ENCODE data around the gene GRAMD1A.

The GRAMD1A gene

DNA sequence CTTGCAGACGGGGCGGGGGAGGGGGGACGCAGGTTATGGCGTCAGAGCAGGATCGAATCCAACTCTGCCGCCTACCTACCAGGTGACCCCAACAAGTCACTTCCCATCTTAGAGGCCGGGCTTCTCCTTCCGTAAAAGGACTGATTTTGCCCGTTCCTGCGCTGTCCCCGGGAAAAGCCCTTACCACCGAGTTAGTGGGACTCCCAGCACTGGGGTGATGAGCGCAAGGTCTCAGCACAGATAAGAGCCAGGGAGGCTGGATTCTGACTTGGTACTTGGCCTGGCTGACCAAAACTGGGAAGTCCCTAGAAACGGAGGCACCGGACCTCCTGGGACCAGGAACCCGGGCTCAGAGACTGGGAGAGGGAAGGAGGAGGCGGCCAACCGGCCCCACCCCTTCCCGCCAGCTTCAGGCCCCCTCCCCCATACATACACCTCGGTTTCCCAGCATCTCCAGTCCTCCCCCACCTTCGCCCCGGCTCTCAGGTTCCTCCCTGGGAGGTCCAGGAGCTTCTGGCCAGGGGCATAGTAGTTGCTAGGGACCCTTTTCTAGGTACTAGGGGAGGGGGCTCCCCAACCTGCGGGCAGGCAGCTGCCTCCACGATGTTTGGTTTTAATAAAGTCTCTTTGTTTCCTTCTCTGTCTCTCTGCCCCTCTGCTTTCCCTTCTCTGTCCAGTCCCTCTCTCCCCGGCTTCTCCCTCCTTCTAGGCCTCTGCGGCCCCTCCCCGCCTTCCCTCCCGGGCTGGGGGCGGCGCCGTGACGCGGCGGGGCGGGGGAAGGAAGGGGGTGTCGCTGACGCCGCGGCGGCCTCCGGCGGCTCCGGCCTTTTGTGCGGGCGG is at the start of gene GRAMD1A:
Gene GRAMD1A (plus strand): TSS at position 826 of the 840 bp plus-strand sequence. CDS start 156 bp downstream, outside the sequence.
- peak; percentile 83 for DNase-seq (ENCODE audit: low read depth)
- peak within 1 kb of the TSS; percentile 83 for H3K4me3 ChIP-seq (ENCODE audit: low read depth, low read length)
- TF ChIP-seq, protein P1, sequence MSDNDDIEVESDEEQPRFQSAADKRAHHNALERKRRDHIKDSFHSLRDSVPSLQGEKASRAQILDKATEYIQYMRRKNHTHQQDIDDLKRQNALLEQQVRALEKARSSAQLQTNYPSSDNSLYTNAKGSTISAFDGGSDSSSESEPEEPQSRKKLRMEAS (IDR thresholded peaks at IDR 0.05; ENCODE audit: low read depth, low read length): no peak
- TF ChIP-seq, protein P2, sequence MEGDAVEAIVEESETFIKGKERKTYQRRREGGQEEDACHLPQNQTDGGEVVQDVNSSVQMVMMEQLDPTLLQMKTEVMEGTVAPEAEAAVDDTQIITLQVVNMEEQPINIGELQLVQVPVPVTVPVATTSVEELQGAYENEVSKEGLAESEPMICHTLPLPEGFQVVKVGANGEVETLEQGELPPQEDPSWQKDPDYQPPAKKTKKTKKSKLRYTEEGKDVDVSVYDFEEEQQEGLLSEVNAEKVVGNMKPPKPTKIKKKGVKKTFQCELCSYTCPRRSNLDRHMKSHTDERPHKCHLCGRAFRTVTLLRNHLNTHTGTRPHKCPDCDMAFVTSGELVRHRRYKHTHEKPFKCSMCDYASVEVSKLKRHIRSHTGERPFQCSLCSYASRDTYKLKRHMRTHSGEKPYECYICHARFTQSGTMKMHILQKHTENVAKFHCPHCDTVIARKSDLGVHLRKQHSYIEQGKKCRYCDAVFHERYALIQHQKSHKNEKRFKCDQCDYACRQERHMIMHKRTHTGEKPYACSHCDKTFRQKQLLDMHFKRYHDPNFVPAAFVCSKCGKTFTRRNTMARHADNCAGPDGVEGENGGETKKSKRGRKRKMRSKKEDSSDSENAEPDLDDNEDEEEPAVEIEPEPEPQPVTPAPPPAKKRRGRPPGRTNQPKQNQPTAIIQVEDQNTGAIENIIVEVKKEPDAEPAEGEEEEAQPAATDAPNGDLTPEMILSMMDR (IDR thresholded peaks at IDR 0.05; ENCODE audit: low read depth, low read length): no peak
- TF ChIP-seq MYC (IDR thresholded peaks at IDR 0.05; ENCODE audit: low read depth, low read length) (no peak), POLR2A (IDR thresholded peaks at IDR 0.05; ENCODE audit: extremely low read depth, insufficient read length) (no peak)

DNA sequence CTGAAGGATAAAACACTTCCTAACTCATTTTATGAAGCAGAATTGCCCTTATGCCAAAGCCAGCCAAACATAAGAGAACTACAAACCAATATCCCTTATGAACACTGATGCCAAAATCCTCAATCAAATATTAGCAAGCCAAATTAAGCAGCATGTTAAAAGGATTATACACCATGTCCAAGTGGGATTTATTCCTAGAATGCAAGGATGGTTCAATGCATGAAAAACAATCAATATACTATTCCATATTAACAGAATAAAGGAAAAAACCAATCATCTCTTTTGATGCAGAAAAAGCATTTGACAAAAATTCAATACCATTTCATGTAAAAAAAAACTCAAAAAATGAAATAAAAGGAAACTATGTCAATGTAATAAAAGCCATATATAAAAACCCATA is 47.0 kb upstream of the GRAMD1A start:
- H3K4me3 ChIP-seq (ENCODE audit: low read depth, low read length): no peak overlapping the region
- TF ChIP-seq, protein P1 (IDR thresholded peaks at IDR 0.05; ENCODE audit: low read depth, low read length): no peak
- TF ChIP-seq MYC (IDR thresholded peaks at IDR 0.05; ENCODE audit: low read depth, low read length) (no peak), POLR2A (IDR thresholded peaks at IDR 0.05; ENCODE audit: extremely low read depth, insufficient read length) (no peak)
- TF ChIP-seq, protein P2 (IDR thresholded peaks at IDR 0.05; ENCODE audit: low read depth, low read length): no peak
- DNase-seq (ENCODE audit: low read depth): no peak

- no peak overlapping the region for H3K4me3 ChIP-seq (ENCODE audit: low read depth, low read length)
- DNase-seq (ENCODE audit: low read depth): no peak
- TF ChIP-seq, protein P2 (IDR thresholded peaks at IDR 0.05; ENCODE audit: low read depth, low read length): no peak
- TF ChIP-seq, protein P1 (IDR thresholded peaks at IDR 0.05; ENCODE audit: low read depth, low read length): no peak
- no peak for TF ChIP-seq MYC (IDR thresholded peaks at IDR 0.05; ENCODE audit: low read depth, low read length)
Measured at GRCh38 chr19:34957830-34958751, 42.0 kb upstream of the GRAMD1A start.

GRCh38 chr19:34959021-34959420 is 41.1 kb upstream of the GRAMD1A start:
- TF ChIP-seq MYC (IDR thresholded peaks at IDR 0.05; ENCODE audit: low read depth, low read length): no peak
- TF ChIP-seq POLR2A (IDR thresholded peaks at IDR 0.05; ENCODE audit: extremely low read depth, insufficient read length): no peak
- TF ChIP-seq, protein P2 (IDR thresholded peaks at IDR 0.05; ENCODE audit: low read depth, low read length): no peak
- TF ChIP-seq, protein P1 (IDR thresholded peaks at IDR 0.05; ENCODE audit: low read depth, low read length): no peak

GRCh38 chr19:34960103-34960805 is 39.9 kb upstream of the GRAMD1A start:
- no peak for DNase-seq (ENCODE audit: low read depth)
- TF ChIP-seq, protein P2 (IDR thresholded peaks at IDR 0.05; ENCODE audit: low read depth, low read length): no peak
- TF ChIP-seq POLR2A (IDR thresholded peaks at IDR 0.05; ENCODE audit: extremely low read depth, insufficient read length) (no peak), MYC (IDR thresholded peaks at IDR 0.05; ENCODE audit: low read depth, low read length) (no peak)
- TF ChIP-seq, protein P1 (IDR thresholded peaks at IDR 0.05; ENCODE audit: low read depth, low read length): no peak
- H3K4me3 ChIP-seq (ENCODE audit: low read depth, low read length): no peak overlapping the region

More at GRCh38 chr19:34959021-34959420, 41.1 kb upstream of the GRAMD1A start:
- no peak for DNase-seq (ENCODE audit: low read depth)
- no peak overlapping the region for H3K4me3 ChIP-seq (ENCODE audit: low read depth, low read length)

All from NB4 (cell line).